Tibial nerve (tissue), 4 donors: ENCODE measurements around the gene PTPN3.

Experiments used
- EP300 ChIP-seq, 2 donors: sonication (generic); formaldehyde crosslinking; IDR thresholded peaks; one replicate each; pipeline ENCODE4 v1.6.1; 2017; ENCODE audit warnings: antibody characterized with exemption in 2 of 2, mild to moderate bottlenecking in 1 of 2
- TF ChIP-seq, protein P1 (sequence below), 5 experiments: fragments of 200-600 bp in 3 of 5; fragments of 450-650 bp in 2 of 5; sonication (generic) in 3 of 5; IDR thresholded peaks; one replicate each; pipeline ENCODE4 v1.5.1; 2016 to 2019; ENCODE audit warnings: antibody characterized with exemption in 5 of 5, mild to moderate bottlenecking in 3 of 5, moderate library complexity in 2 of 5

DNA sequence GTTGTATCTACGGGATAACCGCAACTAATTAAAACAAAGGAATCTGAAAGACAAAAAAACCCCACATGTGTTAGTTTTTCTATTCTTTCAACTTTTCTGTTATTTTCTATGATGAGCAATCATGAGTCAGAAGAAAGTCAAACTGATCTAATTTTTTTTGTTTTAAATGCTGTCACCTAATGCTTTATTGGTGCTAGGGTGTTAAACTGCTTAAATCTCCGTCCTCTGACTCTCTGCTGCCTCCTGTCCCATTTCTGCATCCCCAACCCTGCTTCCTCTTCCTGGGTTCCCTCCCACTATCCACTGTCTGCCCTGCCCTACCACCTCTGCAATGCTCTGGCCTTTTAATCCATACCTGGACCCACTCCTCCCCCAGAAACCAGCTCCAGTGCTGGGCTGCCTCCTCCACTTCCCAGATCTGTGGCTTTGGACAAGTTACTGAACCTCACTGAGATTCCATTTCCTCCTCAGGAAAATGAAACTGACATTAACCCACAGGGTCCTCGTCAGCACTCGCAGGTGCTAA lies 15.7 kb downstream of the PTPN3 start:
- TF ChIP-seq, protein P1, sequence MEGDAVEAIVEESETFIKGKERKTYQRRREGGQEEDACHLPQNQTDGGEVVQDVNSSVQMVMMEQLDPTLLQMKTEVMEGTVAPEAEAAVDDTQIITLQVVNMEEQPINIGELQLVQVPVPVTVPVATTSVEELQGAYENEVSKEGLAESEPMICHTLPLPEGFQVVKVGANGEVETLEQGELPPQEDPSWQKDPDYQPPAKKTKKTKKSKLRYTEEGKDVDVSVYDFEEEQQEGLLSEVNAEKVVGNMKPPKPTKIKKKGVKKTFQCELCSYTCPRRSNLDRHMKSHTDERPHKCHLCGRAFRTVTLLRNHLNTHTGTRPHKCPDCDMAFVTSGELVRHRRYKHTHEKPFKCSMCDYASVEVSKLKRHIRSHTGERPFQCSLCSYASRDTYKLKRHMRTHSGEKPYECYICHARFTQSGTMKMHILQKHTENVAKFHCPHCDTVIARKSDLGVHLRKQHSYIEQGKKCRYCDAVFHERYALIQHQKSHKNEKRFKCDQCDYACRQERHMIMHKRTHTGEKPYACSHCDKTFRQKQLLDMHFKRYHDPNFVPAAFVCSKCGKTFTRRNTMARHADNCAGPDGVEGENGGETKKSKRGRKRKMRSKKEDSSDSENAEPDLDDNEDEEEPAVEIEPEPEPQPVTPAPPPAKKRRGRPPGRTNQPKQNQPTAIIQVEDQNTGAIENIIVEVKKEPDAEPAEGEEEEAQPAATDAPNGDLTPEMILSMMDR (IDR thresholded peaks at IDR 0.05) = no peak
- TF ChIP-seq EP300 (IDR thresholded peaks at IDR 0.05) = no peak
